HepG2 (cell line): Measurements from ENCODE around the gene SSH3. TPM values are rescaled to one million over a fixed set of nuclear protein-coding genes. Genes with fewer than 3 reads are reported as not detected.

ENCODE experiments used
- GABPB1 ChIP-seq: IDR thresholded peaks from 2 replicates; pipeline ENCODE4 v1.6.1; 2016; ENCODE audit warnings: mild to moderate bottlenecking, missing genetic modification reagents, moderate library complexity, missing compliant biosample characterization
- HOXD1 ChIP-seq: sonication (generic); formaldehyde crosslinking; IDR thresholded peaks from 2 replicates; pipeline ENCODE4 v1.5.0; 2020; ENCODE audit warnings: missing genetic modification reagents
- KMT2A ChIP-seq: sonication (generic); formaldehyde crosslinking; IDR thresholded peaks from 2 replicates; pipeline ENCODE4 v1.4.0; 2020; ENCODE audit warnings: missing genetic modification reagents
- MEIS2 ChIP-seq: sonication (generic); formaldehyde crosslinking; IDR thresholded peaks from 2 replicates; pipeline ENCODE4 v1.9.0; 2021; ENCODE audit warnings: mild to moderate bottlenecking, missing genetic modification reagents
- NFKBIZ ChIP-seq: IDR thresholded peaks from 2 replicates; pipeline ENCODE4 v1.6.1; 2018; ENCODE audit warnings: missing genetic modification reagents, missing compliant biosample characterization
- NR2F6 ChIP-seq, 2 experiments: IDR thresholded peaks; 2 replicates each; pipeline ENCODE4 v1.6.1; 2016; ENCODE audit warnings: antibody characterized with exemption in 1 of 2, mild to moderate bottlenecking in 1 of 2
- RARA ChIP-seq: IDR thresholded peaks from 2 replicates; pipeline ENCODE4 v1.6.1; 2016; ENCODE audit warnings: missing genetic modification reagents, missing compliant biosample characterization
- REL ChIP-seq: sonication (generic); formaldehyde crosslinking; conservative IDR thresholded peaks from 2 replicates; pipeline ENCODE4 v1.8.0; 2022; ENCODE audit warnings: mild to moderate bottlenecking, missing genetic modification reagents, moderate library complexity
- RNF2 ChIP-seq: fragments of 450-650 bp; conservative IDR thresholded peaks from 2 replicates; pipeline ENCODE4 v1.6.1; 2016; ENCODE audit warnings: low read depth
- SMYD3 ChIP-seq: sonication (generic); formaldehyde crosslinking; IDR thresholded peaks from 2 replicates; pipeline ENCODE4 v1.8.1; 2023; ENCODE audit warnings: mild to moderate bottlenecking, missing genetic modification reagents
- THAP9 ChIP-seq: sonication (generic); formaldehyde crosslinking; IDR thresholded peaks from 2 replicates; pipeline ENCODE4; 2020; ENCODE audit warnings: missing genetic modification reagents, mild to moderate bottlenecking, borderline replicate concordance
- WIZ ChIP-seq: sonication (generic); formaldehyde crosslinking; IDR thresholded peaks from 2 replicates; pipeline ENCODE4 v1.5.1; 2020; ENCODE audit warnings: mild to moderate bottlenecking, missing genetic modification reagents
- ZMYM3 ChIP-seq: sonication (generic); formaldehyde crosslinking; IDR thresholded peaks from 2 replicates; pipeline ENCODE4 v1.5.1; 2020; ENCODE audit warnings: mild to moderate bottlenecking, missing genetic modification reagents
- ZNF138 ChIP-seq: sonication (generic); formaldehyde crosslinking; IDR thresholded peaks from 2 replicates; pipeline ENCODE4 v1.5.0; 2020; ENCODE audit warnings: mild to moderate bottlenecking, low read depth, missing genetic modification reagents
- ZNF383 ChIP-seq: sonication (generic); formaldehyde crosslinking; IDR thresholded peaks from 2 replicates; pipeline ENCODE4 v1.4.0; 2020; ENCODE audit warnings: missing genetic modification reagents, mild to moderate bottlenecking, borderline replicate concordance
- ZNF451 ChIP-seq: sonication (generic); formaldehyde crosslinking; IDR thresholded peaks from 2 replicates; pipeline ENCODE4 v1.5.0; 2020; ENCODE audit warnings: mild to moderate bottlenecking, missing genetic modification reagents
- ZNF570 ChIP-seq: sonication (generic); formaldehyde crosslinking; IDR thresholded peaks from 2 replicates; pipeline ENCODE4 v1.4.0; 2020; ENCODE audit warnings: mild to moderate bottlenecking, missing genetic modification reagents, borderline replicate concordance
- ZNF615 ChIP-seq: sonication (generic); formaldehyde crosslinking; IDR thresholded peaks from 2 replicates; pipeline ENCODE4 v1.5.0; 2020; ENCODE audit warnings: mild to moderate bottlenecking, missing genetic modification reagents, borderline replicate concordance
- ZNF616 ChIP-seq: sonication (generic); formaldehyde crosslinking; IDR thresholded peaks from 2 replicates; pipeline ENCODE4 v1.5.0; 2020; ENCODE audit warnings: low read depth, mild to moderate bottlenecking, missing genetic modification reagents
- ZNF691 ChIP-seq: sonication (generic); formaldehyde crosslinking; IDR thresholded peaks from 2 replicates; pipeline ENCODE4 v1.4.0; 2020; ENCODE audit warnings: missing genetic modification reagents, low read depth, mild to moderate bottlenecking, borderline replicate concordance
- ZNF737 ChIP-seq: sonication (generic); formaldehyde crosslinking; IDR thresholded peaks from 2 replicates; pipeline ENCODE4 v1.5.0; 2020; ENCODE audit warnings: missing genetic modification reagents, mild to moderate bottlenecking, borderline replicate concordance
- polyA plus RNA-seq, 8 experiments: library from polyadenylated mRNA; depleted of rRNA in 3 of 8; stranded (reverse) in 7 of 8; unstranded in 1 of 8; fragments of >200 nt; fragmentation: Illumina TruSeq in 4 of 8; extraction: Trizol in 4 of 8; gene quantifications; 2 replicates each; pipeline versions ENCODE4 v1.2.1 to v1.2.3, GENCODE V29; 2011 to 2016; ENCODE audit warnings: low read depth in 4 of 8, missing spikeins in 1 of 8, mixed read lengths in 1 of 8; ENCODE audit not compliant: insufficient read depth in 1 of 8
- total RNA-seq, 5 experiments: library from RNA; depleted of rRNA; stranded (reverse); fragments of >200 nt; fragmentation: Illumina TruSeq; extraction: Trizol; gene quantifications; 2 replicates each; pipeline ENCODE4 v1.2.3, GENCODE V29; 2016; ENCODE audit warnings: low read depth in 1 of 5
- TF ChIP-seq, protein P1 (sequence below), 2 experiments: IDR thresholded peaks; 2 replicates each; pipeline ENCODE4 v1.6.1; 2011 to 2012; ENCODE audit warnings: low read length in 2 of 2, borderline replicate concordance in 1 of 2, low read depth in 1 of 2, mild to moderate bottlenecking in 1 of 2, moderate library complexity in 1 of 2
- TF ChIP-seq, protein P2 (sequence below): sonication (generic); formaldehyde crosslinking; IDR thresholded peaks from 2 replicates; pipeline ENCODE4 v1.9.0; 2022; ENCODE audit warnings: missing genetic modification reagents, mild to moderate bottlenecking, borderline replicate concordance

Gene SSH3
- total and polyA plus RNA-seq, 2 of the 13 experiments (the other 11 are each of a cell fraction or from before 2014, with no cell fraction given): 12.4 to 18.8 TPM

GRCh38 chr11:67288198-67288451 is 15.2 kb upstream of the SSH3 start (continued):
- no peak for TF ChIP-seq ZNF737 (CRISPR knock-in tag)
- TF ChIP-seq, protein P1, sequence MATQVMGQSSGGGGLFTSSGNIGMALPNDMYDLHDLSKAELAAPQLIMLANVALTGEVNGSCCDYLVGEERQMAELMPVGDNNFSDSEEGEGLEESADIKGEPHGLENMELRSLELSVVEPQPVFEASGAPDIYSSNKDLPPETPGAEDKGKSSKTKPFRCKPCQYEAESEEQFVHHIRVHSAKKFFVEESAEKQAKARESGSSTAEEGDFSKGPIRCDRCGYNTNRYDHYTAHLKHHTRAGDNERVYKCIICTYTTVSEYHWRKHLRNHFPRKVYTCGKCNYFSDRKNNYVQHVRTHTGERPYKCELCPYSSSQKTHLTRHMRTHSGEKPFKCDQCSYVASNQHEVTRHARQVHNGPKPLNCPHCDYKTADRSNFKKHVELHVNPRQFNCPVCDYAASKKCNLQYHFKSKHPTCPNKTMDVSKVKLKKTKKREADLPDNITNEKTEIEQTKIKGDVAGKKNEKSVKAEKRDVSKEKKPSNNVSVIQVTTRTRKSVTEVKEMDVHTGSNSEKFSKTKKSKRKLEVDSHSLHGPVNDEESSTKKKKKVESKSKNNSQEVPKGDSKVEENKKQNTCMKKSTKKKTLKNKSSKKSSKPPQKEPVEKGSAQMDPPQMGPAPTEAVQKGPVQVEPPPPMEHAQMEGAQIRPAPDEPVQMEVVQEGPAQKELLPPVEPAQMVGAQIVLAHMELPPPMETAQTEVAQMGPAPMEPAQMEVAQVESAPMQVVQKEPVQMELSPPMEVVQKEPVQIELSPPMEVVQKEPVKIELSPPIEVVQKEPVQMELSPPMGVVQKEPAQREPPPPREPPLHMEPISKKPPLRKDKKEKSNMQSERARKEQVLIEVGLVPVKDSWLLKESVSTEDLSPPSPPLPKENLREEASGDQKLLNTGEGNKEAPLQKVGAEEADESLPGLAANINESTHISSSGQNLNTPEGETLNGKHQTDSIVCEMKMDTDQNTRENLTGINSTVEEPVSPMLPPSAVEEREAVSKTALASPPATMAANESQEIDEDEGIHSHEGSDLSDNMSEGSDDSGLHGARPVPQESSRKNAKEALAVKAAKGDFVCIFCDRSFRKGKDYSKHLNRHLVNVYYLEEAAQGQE (IDR thresholded peaks at IDR 0.05; ENCODE audit: borderline replicate concordance in 1 of 2, low read depth in 1 of 2, low read length in 2 of 2): no peak
- peak; percentile 55; the same call in 1 of the 2 replicates for TF ChIP-seq REL (CRISPR knock-in tag)
- TF ChIP-seq ZMYM3: no peak
- TF ChIP-seq, protein P2, sequence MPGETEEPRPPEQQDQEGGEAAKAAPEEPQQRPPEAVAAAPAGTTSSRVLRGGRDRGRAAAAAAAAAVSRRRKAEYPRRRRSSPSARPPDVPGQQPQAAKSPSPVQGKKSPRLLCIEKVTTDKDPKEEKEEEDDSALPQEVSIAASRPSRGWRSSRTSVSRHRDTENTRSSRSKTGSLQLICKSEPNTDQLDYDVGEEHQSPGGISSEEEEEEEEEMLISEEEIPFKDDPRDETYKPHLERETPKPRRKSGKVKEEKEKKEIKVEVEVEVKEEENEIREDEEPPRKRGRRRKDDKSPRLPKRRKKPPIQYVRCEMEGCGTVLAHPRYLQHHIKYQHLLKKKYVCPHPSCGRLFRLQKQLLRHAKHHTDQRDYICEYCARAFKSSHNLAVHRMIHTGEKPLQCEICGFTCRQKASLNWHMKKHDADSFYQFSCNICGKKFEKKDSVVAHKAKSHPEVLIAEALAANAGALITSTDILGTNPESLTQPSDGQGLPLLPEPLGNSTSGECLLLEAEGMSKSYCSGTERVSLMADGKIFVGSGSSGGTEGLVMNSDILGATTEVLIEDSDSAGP (CRISPR knock-in tag): no peak; the same call in 1 of the 2 replicates
- no peak for TF ChIP-seq KMT2A (CRISPR knock-in tag)
- no peak for TF ChIP-seq ZNF615 (CRISPR knock-in tag)
- TF ChIP-seq ZNF451 (CRISPR knock-in tag): 0 out of 2 replicates have a peak, but pooled peaks have one; percentile 30
- no peak for TF ChIP-seq NFKBIZ (CRISPR knock-in tag)
- no peak for TF ChIP-seq ZNF570 (CRISPR knock-in tag)
- peak; percentile 1; the same call in 1 of the 2 replicates for TF ChIP-seq ZNF383 (CRISPR knock-in tag)
- TF ChIP-seq WIZ: no peak; the same call in 1 of the 2 replicates
- TF ChIP-seq THAP9 (CRISPR knock-in tag): no peak
- no peak for TF ChIP-seq SMYD3 (CRISPR knock-in tag)
- no peak for TF ChIP-seq RNF2
- TF ChIP-seq GABPB1 (CRISPR knock-in tag): no peak
- TF ChIP-seq ZNF138: no peak
- no peak for TF ChIP-seq MEIS2 (CRISPR knock-in tag)
- TF ChIP-seq HOXD1 (CRISPR knock-in tag): no peak
- TF ChIP-seq NR2F6 (IDR thresholded peaks at IDR 0.05): no peak
- peak; percentile 11; the same call in 1 of the 2 replicates for TF ChIP-seq NR2F6 (CRISPR knock-in tag; IDR thresholded peaks at IDR 0.05)
- no peak for TF ChIP-seq RARA (CRISPR knock-in tag)
- no peak for TF ChIP-seq ZNF691 (CRISPR knock-in tag)
- no peak; the same call in 1 of the 2 replicates for TF ChIP-seq ZNF616 (CRISPR knock-in tag)
